ENCODE measurements around the gene RASL10A.
A peak's percentile ranks its signal among the peaks of the same experiment; 100 is the strongest.

RASL10A gene

DNA sequence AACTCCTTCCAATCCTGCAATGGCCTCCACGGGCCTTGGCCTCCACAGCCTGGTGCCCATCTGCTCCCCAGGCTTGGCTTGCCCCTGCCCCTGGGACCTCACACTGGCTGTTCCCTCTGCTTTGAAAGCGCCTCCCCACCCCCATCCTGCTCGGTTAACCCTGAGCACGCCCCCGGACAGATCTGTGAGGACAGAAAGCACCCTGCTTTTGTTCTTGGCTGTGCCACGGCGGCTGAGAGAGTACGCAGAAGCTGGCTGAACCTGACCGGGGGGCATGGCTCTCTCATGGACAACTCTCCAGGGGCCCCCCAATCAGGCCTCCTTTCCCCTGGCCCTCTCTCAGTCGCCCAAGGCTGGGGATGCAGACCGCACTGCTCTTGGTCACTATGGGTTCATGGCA is 20.2 kb upstream of the RASL10A start:
- DNase-seq (ENCODE audit: low read depth) = no peak
- no peak for TF ChIP-seq POLR2A (IDR thresholded peaks at IDR 0.05; ENCODE audit: extremely low read depth, insufficient read length)
- TF ChIP-seq MYC (IDR thresholded peaks at IDR 0.05; ENCODE audit: low read depth, low read length) = no peak
- TF ChIP-seq, protein P1, sequence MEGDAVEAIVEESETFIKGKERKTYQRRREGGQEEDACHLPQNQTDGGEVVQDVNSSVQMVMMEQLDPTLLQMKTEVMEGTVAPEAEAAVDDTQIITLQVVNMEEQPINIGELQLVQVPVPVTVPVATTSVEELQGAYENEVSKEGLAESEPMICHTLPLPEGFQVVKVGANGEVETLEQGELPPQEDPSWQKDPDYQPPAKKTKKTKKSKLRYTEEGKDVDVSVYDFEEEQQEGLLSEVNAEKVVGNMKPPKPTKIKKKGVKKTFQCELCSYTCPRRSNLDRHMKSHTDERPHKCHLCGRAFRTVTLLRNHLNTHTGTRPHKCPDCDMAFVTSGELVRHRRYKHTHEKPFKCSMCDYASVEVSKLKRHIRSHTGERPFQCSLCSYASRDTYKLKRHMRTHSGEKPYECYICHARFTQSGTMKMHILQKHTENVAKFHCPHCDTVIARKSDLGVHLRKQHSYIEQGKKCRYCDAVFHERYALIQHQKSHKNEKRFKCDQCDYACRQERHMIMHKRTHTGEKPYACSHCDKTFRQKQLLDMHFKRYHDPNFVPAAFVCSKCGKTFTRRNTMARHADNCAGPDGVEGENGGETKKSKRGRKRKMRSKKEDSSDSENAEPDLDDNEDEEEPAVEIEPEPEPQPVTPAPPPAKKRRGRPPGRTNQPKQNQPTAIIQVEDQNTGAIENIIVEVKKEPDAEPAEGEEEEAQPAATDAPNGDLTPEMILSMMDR (IDR thresholded peaks at IDR 0.05; ENCODE audit: low read depth, low read length) = no peak
- TF ChIP-seq, protein P2, sequence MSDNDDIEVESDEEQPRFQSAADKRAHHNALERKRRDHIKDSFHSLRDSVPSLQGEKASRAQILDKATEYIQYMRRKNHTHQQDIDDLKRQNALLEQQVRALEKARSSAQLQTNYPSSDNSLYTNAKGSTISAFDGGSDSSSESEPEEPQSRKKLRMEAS (IDR thresholded peaks at IDR 0.05; ENCODE audit: low read depth, low read length) = no peak
- H3K4me3 ChIP-seq (ENCODE audit: low read depth, low read length) = no peak overlapping the region

DNA sequence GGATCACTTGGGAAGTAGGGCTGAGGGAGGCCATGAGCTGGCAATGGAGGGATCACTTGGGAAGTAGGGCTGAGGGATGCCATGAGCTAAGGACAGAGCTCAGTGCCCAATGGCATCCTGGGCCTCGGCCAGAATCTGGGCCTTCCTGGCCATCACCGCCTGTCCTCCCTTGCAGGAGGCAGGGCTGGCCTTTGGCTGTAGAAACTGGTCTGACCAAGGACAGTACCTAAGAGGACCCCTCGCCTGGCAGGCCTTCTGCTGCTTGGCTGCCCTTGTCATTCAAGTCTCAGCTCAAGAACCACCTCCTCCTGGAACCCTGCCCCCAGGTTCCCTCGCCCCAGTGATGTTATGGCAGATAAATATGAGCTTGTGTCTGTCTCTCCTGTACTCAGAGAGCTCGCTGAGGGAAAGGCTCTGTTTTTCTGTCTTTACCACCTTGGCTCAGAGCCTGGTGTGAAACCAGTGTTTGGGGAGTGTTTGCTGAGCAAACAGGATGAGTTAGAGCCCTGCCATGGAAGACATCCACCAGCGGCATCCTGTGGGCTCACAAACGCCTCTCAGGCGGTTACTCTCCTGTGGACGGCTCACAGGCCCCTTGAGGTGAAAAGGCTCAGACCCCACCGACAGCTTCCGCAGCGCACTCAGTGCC is 19.3 kb upstream of the RASL10A start:
- no peak for DNase-seq (ENCODE audit: low read depth)
- TF ChIP-seq MYC (IDR thresholded peaks at IDR 0.05; ENCODE audit: low read depth, low read length) (no peak), POLR2A (IDR thresholded peaks at IDR 0.05; ENCODE audit: extremely low read depth, insufficient read length) (no peak)
- TF ChIP-seq, protein P2 (IDR thresholded peaks at IDR 0.05; ENCODE audit: low read depth, low read length) = no peak
- TF ChIP-seq, protein P1 (IDR thresholded peaks at IDR 0.05; ENCODE audit: low read depth, low read length) = no peak

DNA sequence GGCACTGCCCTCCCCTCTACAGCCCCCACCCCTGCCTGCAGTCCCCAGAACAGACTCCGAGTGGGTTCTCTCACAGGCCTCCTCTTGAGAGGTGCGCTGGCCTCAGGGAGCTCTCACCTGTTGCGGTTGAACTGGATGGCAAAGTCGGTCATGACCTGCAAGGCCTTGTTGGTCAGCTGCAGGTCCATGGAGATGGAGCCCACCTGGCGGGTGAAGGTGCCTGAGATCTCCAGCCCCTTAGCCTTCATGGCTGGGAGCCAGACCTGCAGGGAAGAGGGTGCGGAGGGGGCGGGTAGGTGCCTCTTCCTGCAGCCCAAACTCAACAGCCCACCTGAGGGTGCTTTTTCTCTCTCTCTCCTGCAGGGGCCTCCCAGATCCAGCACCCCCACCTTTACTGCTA is 18.7 kb upstream of the RASL10A start:
- no peak for DNase-seq (ENCODE audit: low read depth)
- no peak overlapping the region for H3K4me3 ChIP-seq (ENCODE audit: low read depth, low read length)
- TF ChIP-seq, protein P2 (IDR thresholded peaks at IDR 0.05; ENCODE audit: low read depth, low read length) = no peak
- TF ChIP-seq MYC (IDR thresholded peaks at IDR 0.05; ENCODE audit: low read depth, low read length) (no peak), POLR2A (IDR thresholded peaks at IDR 0.05; ENCODE audit: extremely low read depth, insufficient read length) (no peak)
- TF ChIP-seq, protein P1 (IDR thresholded peaks at IDR 0.05; ENCODE audit: low read depth, low read length) = no peak

More for the DNA sequence above, 19.3 kb upstream of the RASL10A start:
- H3K4me3 ChIP-seq (ENCODE audit: low read depth, low read length) = no peak overlapping the region

DNA sequence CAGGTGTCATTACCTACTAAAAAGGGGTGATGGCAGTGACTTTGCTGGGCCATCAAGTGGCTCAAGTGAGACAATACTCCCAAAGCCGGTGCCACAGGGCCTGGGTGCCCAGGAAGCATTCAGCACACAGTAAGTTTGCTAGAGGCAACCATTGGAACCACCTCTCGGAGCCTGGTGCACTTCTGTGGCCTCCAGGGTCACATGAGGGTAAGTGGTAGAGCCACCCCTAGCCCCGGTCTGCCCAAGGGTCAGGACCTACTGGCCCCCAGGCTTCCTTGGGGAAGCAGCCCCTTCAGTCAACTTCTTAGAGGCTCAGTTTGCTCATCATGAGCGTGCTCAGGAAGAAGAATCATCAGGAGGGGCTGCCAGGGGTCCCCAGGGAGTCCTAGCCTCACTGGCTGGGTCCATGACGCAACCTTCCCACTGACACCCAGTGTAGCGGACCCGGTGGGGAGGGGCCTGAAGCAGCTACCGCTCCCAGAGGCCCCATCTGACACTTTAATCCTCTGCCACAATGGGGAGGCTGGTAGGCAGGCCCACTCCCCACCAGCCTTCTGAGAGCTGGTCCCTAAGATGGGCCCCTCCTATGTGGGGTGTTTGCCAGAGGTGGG is 17.5 kb upstream of the RASL10A start:
- no peak for TF ChIP-seq MYC (IDR thresholded peaks at IDR 0.05; ENCODE audit: low read depth, low read length)
- TF ChIP-seq, protein P2 (IDR thresholded peaks at IDR 0.05; ENCODE audit: low read depth, low read length) = no peak
- TF ChIP-seq, protein P1 (IDR thresholded peaks at IDR 0.05; ENCODE audit: low read depth, low read length) = no peak
- TF ChIP-seq POLR2A (IDR thresholded peaks at IDR 0.05; ENCODE audit: extremely low read depth, insufficient read length) = no peak
- H3K4me3 ChIP-seq (ENCODE audit: low read depth, low read length) = no peak overlapping the region
- DNase-seq (ENCODE audit: low read depth) = peak; percentile 94

DNA sequence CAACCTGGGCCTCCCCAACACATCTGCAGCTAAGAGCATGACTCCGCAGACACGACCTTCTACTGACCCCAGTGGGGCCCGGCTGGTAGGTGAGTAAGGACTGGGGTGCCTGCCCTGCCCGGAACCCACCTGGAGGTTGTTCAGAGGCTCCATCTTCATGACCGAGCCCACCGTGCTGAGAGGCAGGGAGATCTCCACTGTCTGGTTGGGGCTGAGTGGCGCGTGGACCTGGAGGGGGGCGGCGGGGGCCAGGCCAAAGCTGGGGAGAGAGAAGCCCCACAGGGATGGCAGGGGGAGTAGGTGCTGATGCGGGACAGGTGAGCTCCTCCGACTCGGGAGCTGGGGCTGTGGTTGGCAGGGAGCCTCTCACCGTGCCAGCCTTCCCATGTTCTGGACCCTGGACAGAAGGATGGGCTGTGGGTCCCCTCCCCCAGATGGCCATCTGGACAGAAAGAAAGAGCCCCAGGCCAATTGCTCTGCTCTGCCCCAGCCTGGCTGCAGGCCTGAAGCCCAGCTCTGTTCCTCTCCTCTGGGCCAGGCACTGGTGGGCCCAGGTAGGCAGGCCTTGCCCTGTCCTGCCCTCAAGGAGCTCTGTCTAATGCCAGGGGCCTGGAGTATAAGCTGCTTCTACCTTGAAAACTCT is 16.3 kb upstream of the RASL10A start:
- H3K4me3 ChIP-seq (ENCODE audit: low read depth, low read length) = no peak overlapping the region
- DNase-seq (ENCODE audit: low read depth) = no peak
- TF ChIP-seq, protein P1 (IDR thresholded peaks at IDR 0.05; ENCODE audit: low read depth, low read length) = no peak
- TF ChIP-seq, protein P2 (IDR thresholded peaks at IDR 0.05; ENCODE audit: low read depth, low read length) = no peak
- TF ChIP-seq POLR2A (IDR thresholded peaks at IDR 0.05; ENCODE audit: extremely low read depth, insufficient read length) = no peak
- no peak for TF ChIP-seq MYC (IDR thresholded peaks at IDR 0.05; ENCODE audit: low read depth, low read length)
